ENCODE results near the gene MCTP1.

GRCh38 chr5:94691949-94692348, 592.9 kb downstream of the MCTP1 start:
- TF ChIP-seq GATA2 (IDR thresholded peaks at IDR 0.05; ENCODE audit: low read depth, low read length) (no peak), GATA3 (IDR thresholded peaks at IDR 0.05; ENCODE audit: low read depth, low read length) (no peak)
